ENCODE results near the gene MNX1. TPM values are rescaled to one million over a fixed set of nuclear protein-coding genes. Genes with fewer than 3 reads are reported as not detected.

Gene MNX1
- total and polyA plus RNA-seq, 9 of the 15 experiments (the other 6 are each of a cell fraction or from before 2014, with no cell fraction given): 0.15 to 8.0 (median 1.4) TPM

DNA sequence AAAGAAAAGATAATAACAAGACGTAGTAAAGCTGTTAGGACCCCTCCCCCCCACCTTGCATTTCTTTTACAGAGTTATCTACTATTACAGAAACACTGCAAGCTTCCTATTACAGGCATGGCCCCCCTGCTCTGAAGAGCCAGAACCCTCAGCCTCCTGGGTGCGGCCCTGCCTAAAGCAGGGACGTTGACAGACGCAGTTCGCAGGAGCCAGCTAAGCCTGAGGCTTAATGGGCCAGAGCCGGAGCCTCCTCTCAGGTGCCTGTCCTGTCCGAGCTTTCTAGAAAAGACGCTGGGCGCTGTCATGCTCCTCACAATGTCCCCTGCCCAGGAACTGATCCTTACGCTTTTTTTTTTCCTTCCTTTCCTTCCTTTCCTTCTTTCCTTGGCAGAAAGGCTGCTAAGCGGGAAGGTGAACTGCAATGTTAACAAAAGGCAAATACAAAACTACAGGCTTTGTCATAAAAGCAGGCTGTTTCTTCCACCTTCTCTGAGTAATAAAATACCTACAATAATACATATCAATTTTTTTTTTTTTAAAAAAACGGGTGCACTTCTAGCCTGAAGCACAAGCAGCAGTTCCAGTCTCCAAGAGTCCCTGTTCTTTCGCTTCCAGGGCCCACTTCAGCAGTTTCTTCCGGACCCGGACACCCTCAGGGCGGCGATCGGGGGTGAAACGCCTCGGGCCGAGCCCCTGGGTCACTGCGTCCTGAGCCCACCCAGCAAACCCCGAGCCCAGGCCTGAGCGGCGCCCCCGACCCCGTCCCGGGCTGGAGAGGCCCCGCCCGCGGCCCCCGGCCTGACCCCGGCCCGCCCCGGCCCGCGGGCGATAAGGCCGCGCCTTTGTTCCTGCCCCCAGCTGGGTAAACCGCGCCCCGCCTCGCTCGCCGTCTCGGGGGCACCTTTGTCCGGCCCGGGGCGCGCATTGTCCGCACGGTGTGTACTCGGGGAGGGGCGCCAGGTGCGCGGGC, 11.2 kb downstream of the MNX1 start (continued):
- TF ChIP-seq UBTF (IDR thresholded peaks at IDR 0.05; ENCODE audit: borderline replicate concordance in 1 of 2, low read depth in 2 of 2, low read length in 2 of 2): peak; percentile 29 to 56; a peak in 1 of 4 replicates
- TF ChIP-seq NRF1 (conservative IDR thresholded peaks at IDR 0.05 in 1 of 2, IDR thresholded peaks at IDR 0.05 in 1 of 2): peak in 1 of 2 experiments; percentile 26; a peak in 1 of 4 replicates
- TF ChIP-seq SUPT5H (IDR thresholded peaks at IDR 0.05): no peak
- TF ChIP-seq, protein P1, sequence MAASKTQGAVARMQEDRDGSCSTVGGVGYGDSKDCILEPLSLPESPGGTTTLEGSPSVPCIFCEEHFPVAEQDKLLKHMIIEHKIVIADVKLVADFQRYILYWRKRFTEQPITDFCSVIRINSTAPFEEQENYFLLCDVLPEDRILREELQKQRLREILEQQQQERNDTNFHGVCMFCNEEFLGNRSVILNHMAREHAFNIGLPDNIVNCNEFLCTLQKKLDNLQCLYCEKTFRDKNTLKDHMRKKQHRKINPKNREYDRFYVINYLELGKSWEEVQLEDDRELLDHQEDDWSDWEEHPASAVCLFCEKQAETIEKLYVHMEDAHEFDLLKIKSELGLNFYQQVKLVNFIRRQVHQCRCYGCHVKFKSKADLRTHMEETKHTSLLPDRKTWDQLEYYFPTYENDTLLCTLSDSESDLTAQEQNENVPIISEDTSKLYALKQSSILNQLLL (CRISPR knock-in tag; IDR thresholded peaks at IDR 0.05; ENCODE audit: borderline replicate concordance): 0 out of 2 replicates have a peak, but pooled peaks have one; percentile 43
- no peak for TF ChIP-seq ESRRA (IDR thresholded peaks at IDR 0.05; ENCODE audit: borderline replicate concordance, low read depth)
- TF ChIP-seq CXXC5 (CRISPR knock-in tag; IDR thresholded peaks at IDR 0.05): peak; percentile 12
- TF ChIP-seq ATF1 (CRISPR knock-in tag; IDR thresholded peaks at IDR 0.05): no peak
- 0 out of 2 replicates have a peak, but pooled peaks have one; percentile 17 for TF ChIP-seq ATF1 (tag; IDR thresholded peaks at IDR 0.05)
- TF ChIP-seq, protein P2, sequence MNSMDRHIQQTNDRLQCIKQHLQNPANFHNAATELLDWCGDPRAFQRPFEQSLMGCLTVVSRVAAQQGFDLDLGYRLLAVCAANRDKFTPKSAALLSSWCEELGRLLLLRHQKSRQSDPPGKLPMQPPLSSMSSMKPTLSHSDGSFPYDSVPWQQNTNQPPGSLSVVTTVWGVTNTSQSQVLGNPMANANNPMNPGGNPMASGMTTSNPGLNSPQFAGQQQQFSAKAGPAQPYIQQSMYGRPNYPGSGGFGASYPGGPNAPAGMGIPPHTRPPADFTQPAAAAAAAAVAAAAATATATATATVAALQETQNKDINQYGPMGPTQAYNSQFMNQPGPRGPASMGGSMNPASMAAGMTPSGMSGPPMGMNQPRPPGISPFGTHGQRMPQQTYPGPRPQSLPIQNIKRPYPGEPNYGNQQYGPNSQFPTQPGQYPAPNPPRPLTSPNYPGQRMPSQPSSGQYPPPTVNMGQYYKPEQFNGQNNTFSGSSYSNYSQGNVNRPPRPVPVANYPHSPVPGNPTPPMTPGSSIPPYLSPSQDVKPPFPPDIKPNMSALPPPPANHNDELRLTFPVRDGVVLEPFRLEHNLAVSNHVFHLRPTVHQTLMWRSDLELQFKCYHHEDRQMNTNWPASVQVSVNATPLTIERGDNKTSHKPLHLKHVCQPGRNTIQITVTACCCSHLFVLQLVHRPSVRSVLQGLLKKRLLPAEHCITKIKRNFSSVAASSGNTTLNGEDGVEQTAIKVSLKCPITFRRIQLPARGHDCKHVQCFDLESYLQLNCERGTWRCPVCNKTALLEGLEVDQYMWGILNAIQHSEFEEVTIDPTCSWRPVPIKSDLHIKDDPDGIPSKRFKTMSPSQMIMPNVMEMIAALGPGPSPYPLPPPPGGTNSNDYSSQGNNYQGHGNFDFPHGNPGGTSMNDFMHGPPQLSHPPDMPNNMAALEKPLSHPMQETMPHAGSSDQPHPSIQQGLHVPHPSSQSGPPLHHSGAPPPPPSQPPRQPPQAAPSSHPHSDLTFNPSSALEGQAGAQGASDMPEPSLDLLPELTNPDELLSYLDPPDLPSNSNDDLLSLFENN (IDR thresholded peaks at IDR 0.05; ENCODE audit: low read depth in 2 of 2, low read length in 2 of 2): 0 out of 4 replicates have a peak, but pooled peaks of 1 of the 2 experiments have one; percentile 41
- TF ChIP-seq DMBX1 (CRISPR knock-in tag; IDR thresholded peaks at IDR 0.05; ENCODE audit: borderline replicate concordance): 0 out of 2 replicates have a peak, but pooled peaks have one; percentile 30
- TF ChIP-seq CBFA2T3 (IDR thresholded peaks at IDR 0.05): peak; percentile 47
- TF ChIP-seq PHF20 (IDR thresholded peaks at IDR 0.05; ENCODE audit: partially characterized antibody): no peak
- peak; percentile 35; the same call in 1 of the 2 replicates for TF ChIP-seq TCF3 (CRISPR knock-in tag; IDR thresholded peaks at IDR 0.05)
- TF ChIP-seq FOXP4 (CRISPR knock-in tag; IDR thresholded peaks at IDR 0.05; ENCODE audit: borderline replicate concordance): no peak
- no peak for TF ChIP-seq THRB (CRISPR knock-in tag; conservative IDR thresholded peaks at IDR 0.05)
